Suprapubic skin (tissue), 3 donors: Measurements from ENCODE around the gene CSTPP1.

Experiments
- CTCF ChIP-seq, 2 donors: fragments of 200-600 bp in 1 of 2; fragments of 450-650 bp in 1 of 2; sonication (generic) in 1 of 2; IDR thresholded peaks; one replicate each; pipeline ENCODE4 v1.5.1; 2016 to 2019; ENCODE audit warnings: antibody characterized with exemption in 2 of 2, mild to moderate bottlenecking in 1 of 2, moderate library complexity in 1 of 2
- EP300 ChIP-seq: sonication (generic); formaldehyde crosslinking; IDR thresholded peaks from one replicate; pipeline ENCODE4 v1.6.1; 2017; ENCODE audit warnings: antibody characterized with exemption

- TF ChIP-seq CTCF (IDR thresholded peaks at IDR 0.05) (no peak), EP300 (no peak)
Observed at GRCh38 chr11:46978005-46978491, 41.5 kb downstream of the CSTPP1 start.
